ENCODE measurements around the gene APPL1.
"Not testable (repeated sequence)": the region's sequence is repeated elsewhere in the genome, so short reads cannot be mapped to it uniquely, and the experiment has no call there.

The APPL1 gene

GRCh38 chr3:57261929-57262328 lies 34.4 kb downstream of the APPL1 start:
- no peak for DNase-seq (ENCODE audit: low read depth in 2 of 2, low spot score in 1 of 2)

- no peak for DNase-seq (ENCODE audit: low read depth in 2 of 2, low spot score in 1 of 2)
Measured at GRCh38 chr3:57268416-57268815, 40.9 kb downstream of the APPL1 start.

GRCh38 chr3:57274845-57275244 lies 47.3 kb downstream of the APPL1 start:
- no peak for DNase-seq (ENCODE audit: low read depth in 2 of 2, low spot score in 1 of 2)

- no peak for DNase-seq (ENCODE audit: low read depth in 2 of 2, low spot score in 1 of 2)
Measured at GRCh38 chr3:57275393-57275792, 47.9 kb downstream of the APPL1 start.

GRCh38 chr3:57278237-57278636 lies 50.7 kb downstream of the APPL1 start:
- DNase-seq (ENCODE audit: low read depth in 2 of 2, low spot score in 1 of 2) = no peak

- DNase-seq (ENCODE audit: low read depth in 2 of 2, low spot score in 1 of 2) = no peak
Measured at GRCh38 chr3:57279685-57280084, 52.2 kb downstream of the APPL1 start.

GRCh38 chr3:57281715-57282114 lies 54.2 kb downstream of the APPL1 start:
- DNase-seq (ENCODE audit: low read depth in 2 of 2, low spot score in 1 of 2) = no peak

GRCh38 chr3:57283334-57283733 lies 55.8 kb downstream of the APPL1 start:
- DNase-seq (ENCODE audit: low read depth in 2 of 2, low spot score in 1 of 2) = no peak

GRCh38 chr3:57287205-57287604 lies 59.7 kb downstream of the APPL1 start:
- no peak for DNase-seq (ENCODE audit: low read depth in 2 of 2, low spot score in 1 of 2)

- no peak for DNase-seq (ENCODE audit: low read depth in 2 of 2, low spot score in 1 of 2)
Measured at GRCh38 chr3:57288403-57288802, 60.9 kb downstream of the APPL1 start.

- no peak for DNase-seq (ENCODE audit: low read depth in 2 of 2, low spot score in 1 of 2)
Measured at GRCh38 chr3:57292159-57292896, 64.8 kb downstream of the APPL1 start, which contains the start of gene ASB14. Gene ASB14, minus strand, starts transcription at chr3:57292685. Its CDS starts 652 bp downstream, at chr3:57292033.

GRCh38 chr3:57292897-57293526 lies 65.5 kb downstream of the APPL1 start:
- DNase-seq (ENCODE audit: low read depth in 2 of 2, low spot score in 1 of 2) = no peak

- no peak for DNase-seq (ENCODE audit: low read depth in 2 of 2, low spot score in 1 of 2)
Measured at GRCh38 chr3:57298041-57298440, 70.5 kb downstream of the APPL1 start.

- DNase-seq (ENCODE audit: low read depth in 2 of 2, low spot score in 1 of 2) = not testable (repeated sequence)
Measured at GRCh38 chr3:57303520-57303919, 76.0 kb downstream of the APPL1 start.

GRCh38 chr3:57309769-57310360 lies 82.3 kb downstream of the APPL1 start:
- no peak for DNase-seq (ENCODE audit: low read depth in 2 of 2, low spot score in 1 of 2)

- no peak for DNase-seq (ENCODE audit: low read depth in 2 of 2, low spot score in 1 of 2)
Measured at GRCh38 chr3:57314204-57314603, 86.7 kb downstream of the APPL1 start.

Data from stimulated activated CD8-positive, alpha-beta memory T cell treated with anti-CD3 and anti-CD28 coated beads, Interleukin-4, amount 100 ng/mL, for 4 hours (primary cell).